HCEC 1CT (cell line): ENCODE data around the gene DBH.

Experiments used
- DNase-seq: peaks from one replicate; pipeline ENCODE4 v3.0.0-alpha.2; 2017

The DBH gene

GRCh38 chr9:133703591-133704399, 67.6 kb downstream of the DBH start:
- no peak for DNase-seq

- DNase-seq = no peak
Observed at GRCh38 chr9:133704711-133705181, 68.6 kb downstream of the DBH start.

GRCh38 chr9:133705576-133705975, 69.4 kb downstream of the DBH start:
- no peak for DNase-seq

GRCh38 chr9:133706307-133707050, 70.3 kb downstream of the DBH start:
- no peak for DNase-seq

DNA sequence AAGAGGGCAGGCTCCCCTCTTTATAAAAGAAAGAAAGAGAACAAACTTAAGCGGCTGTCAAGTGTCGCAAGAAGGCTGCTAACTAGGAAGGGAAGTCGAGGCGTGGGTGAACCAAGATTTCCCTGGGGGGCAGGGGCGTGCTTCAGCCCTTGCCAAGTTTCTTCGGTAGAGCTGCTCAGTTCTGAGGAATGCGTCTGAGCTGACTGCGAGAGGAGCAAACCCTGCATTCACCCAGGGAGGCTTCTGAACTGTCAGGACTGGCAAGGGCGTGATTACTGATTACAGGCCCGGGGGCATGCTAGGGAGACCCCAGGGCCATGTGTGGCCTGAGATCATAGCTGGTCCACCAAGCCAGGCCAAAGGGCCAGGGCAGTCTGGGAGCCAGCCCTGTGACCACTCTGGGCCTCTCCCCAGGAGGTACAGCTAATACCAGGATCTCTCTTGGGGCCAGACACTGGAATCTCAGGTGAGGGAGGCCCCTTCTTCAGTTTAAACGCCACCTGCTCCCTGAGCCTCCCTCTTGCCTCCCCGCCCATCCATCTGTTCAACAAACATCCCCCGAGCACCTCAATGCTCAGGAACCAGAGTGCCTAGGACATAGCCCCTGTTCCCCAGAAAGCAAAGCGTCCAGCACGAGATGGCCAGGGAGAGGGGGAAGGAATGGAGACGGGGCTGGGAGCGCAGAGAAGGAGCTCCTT, 71.1 kb downstream of the DBH start:
- no peak for DNase-seq

GRCh38 chr9:133707763-133708245, 71.6 kb downstream of the DBH start:
- no peak for DNase-seq

GRCh38 chr9:133708246-133709014, 72.3 kb downstream of the DBH start:
- DNase-seq = no peak
